Stimulated activated CD8-positive, alpha-beta memory T cell treated with anti-CD3 and anti-CD28 coated beads, Interleukin-15, amount 100 ng/mL, for 24 hours (primary cell): Measurements from ENCODE around the gene EEF1A1.

ENCODE experiments used
- DNase-seq: peaks from one replicate; pipeline ENCODE4 v3.0.0-alpha.2; 2020; ENCODE audit warnings: low read depth

Gene EEF1A1

DNA sequence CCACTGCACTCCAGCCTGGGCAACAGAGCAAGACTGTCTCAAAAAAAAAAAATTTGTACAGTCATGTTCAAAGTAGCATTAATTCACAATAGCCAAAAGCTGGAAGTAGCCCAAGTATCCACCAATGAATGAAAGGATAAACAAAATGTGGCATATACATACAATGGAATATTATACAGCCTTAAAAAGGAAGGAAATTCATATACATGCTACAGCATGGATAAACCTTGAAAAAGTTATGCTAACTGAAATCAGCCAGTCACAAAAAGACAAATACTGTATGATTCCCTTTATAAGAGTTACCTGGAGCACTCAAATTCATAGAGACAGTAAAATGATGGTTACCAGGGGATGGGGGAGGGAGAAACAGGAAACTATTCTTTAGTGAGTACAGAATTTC is 15.7 kb downstream of the EEF1A1 start:
- DNase-seq = no peak

DNA sequence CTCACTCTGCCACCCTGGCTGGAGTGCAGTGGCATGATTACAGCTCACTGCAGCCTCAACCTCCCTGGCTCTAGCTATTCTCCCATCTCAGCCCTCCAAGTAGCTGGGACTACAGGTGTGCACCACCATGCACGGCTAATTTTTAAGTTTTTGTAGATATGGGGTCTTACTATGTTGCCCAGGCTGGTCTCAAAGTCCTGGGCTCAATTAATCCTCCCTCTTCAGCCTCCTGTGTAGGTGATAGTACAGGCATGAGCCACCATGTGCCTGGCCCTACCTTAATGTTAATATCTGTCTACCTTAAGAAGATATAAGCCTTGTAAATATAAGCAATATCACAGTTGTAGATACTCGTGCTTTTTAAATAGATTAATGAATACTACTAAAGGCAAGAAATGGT is 16.7 kb downstream of the EEF1A1 start:
- DNase-seq = no peak

DNA sequence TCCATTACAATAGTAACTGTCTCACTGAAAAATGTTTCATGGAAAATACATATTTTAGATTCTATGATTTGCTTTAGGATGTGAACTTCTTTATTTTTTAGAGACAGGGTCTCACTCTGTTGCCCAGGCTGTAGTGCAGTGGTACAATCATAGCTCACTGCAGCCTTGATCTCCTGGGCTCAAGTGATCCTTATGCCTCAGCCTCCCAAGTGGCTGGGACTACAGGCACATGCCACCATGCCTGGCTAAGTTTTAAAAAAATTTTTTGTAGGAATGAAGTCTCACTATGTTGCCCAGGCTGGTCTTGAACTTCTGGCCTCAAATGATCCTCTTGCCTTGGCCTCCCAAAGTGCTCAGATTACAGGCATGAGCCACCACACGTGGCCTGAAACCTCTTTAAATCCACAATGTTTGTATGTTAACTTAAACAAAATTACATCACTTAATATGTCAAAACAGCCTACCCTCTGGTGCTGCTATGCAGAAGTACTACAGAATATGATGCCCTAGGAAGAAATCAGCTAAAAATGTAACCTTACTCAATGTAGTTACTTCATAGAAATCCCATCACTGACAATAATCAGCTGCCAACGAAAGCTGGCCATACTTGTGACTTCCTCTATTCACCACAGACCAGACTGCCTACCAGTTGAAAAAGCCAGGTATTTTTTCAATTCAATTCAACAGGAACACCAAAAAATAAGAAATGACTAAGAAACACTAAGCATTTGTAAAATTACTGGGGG is 17.6 kb downstream of the EEF1A1 start:
- no peak for DNase-seq

DNA sequence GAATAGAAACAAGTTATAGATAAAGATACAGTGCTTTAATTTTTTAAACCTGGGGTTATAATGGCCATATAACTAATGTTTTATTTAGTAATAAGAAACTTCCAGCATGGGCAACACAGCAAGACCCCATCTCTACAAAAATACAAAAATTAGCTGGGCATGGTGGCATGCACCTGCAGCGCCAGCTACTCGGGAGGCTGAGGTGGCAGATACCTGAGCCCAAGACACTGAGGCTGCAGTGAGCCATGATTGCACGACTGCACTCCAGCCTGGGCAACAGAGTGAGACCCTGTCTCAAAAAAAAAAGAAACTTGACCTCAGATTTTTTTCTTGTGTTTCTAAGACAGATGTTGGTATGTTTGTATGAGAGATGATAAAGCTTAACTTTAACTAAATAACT is 22.9 kb downstream of the EEF1A1 start:
- no peak for DNase-seq

DNA sequence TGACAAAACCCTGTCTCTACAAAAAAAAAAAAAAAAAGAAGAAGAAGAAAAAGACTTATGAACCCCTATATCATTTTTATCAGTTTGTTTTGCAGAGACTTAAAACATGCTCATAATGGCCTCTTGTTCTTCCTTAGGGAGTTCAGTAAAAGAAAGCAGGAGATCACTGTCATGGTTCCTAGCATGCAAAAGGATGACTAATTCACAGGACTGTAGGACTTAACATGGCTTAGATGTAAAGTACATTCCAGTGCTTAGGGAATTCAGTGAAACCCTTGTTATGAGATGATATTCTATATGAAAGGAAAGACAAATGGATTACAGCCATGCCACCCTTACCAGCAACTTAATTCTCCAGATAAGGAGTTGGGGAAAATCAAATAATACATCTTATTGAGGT is 29.5 kb downstream of the EEF1A1 start:
- DNase-seq = no peak

DNA sequence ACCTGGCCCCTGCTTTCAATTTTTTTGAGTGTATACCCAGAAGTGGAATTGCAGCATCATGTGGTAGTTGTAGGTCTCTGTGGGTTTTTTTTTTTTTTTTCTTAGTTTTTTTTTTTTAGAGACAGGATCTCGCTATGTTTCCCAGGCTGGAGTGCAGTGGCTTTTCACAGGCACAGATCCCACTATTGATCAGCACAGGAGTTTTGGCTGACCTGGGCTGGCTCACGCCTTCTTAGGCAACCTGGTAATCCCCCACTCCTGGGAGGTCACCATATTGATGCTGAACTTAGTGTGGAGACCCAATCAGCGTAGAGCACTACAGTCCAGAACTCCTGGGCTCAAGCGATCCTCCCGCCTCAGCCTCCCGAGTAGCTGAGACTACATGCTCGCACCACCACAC is 33.4 kb downstream of the EEF1A1 start:
- no peak for DNase-seq

DNA sequence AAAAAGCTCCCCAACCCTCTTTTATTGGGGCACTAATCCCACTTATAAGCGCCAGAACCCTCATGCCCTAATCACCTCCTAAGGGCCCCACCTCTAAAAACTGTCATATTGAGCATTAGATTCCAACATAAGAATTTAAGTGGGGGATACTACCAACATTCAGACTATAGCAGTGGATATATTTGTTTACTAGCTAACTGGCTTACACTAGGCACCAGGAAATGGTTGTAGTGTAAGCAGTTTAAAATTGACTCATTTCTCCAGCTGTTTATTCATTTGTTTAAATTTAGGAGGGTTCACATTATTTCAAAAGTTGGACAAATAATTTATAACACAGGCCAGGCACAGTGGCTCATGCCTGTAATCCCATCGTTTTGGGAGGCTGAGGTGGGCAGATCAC is 36.4 kb downstream of the EEF1A1 start:
- no peak for DNase-seq

DNA sequence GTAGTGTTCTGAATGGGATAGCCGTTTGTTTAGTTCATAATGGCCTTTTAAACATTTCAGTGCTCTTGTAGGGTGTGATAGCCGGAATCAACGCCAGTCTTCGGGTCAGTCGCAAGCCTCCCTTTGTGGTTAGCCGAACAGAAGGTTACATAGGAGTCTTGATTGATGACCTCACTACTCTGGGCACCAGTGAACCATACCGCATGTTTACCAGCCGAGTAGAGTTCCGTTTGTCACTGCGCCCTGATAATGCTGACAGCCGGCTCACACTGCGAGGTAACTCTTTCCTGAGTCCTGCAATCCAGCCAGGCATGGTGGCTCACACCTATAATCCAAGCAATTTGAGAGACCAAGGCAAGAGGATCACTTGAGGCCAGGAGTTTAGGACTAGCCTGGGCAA is 38.9 kb downstream of the EEF1A1 start:
- DNase-seq = no peak

DNA sequence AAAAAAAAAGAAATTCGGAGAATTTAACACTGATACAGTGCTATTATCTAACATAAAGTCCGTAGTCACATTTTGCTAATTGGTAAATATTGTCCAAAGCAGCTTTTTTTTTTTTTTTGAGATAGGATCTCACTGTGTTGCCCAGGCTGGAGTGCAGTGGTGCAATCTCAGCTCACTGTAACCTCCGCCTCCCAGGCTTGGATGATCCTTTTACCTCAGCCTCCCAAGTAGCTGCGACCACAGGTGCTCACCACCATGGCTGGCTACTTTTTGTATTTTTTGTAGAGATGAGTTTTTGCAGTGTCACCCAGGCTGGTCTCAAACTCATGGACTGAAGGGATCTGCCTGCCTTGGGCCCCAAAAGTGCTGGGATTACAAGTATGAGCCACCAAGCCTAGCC is 43.4 kb downstream of the EEF1A1 start:
- DNase-seq = no peak

DNA sequence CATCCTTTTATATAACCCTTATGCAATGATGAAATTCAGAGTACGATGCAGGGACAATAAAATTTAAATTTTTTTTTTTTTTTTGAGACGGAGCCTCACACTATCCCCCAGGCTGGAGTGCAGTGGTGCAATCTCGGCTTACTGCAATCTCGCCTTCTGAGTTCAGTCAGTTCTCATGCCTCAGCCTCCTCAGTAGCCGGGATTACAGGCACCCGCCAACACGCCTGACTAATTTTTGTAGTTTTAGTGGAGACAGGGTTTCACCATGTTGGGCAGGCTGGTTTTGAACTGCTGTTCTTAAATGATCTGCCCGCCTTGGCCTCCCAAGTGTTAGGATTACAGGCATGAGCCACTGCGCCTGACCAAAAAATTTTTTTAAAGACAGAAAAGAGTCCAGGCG is 44.1 kb downstream of the EEF1A1 start:
- DNase-seq = no peak

DNA sequence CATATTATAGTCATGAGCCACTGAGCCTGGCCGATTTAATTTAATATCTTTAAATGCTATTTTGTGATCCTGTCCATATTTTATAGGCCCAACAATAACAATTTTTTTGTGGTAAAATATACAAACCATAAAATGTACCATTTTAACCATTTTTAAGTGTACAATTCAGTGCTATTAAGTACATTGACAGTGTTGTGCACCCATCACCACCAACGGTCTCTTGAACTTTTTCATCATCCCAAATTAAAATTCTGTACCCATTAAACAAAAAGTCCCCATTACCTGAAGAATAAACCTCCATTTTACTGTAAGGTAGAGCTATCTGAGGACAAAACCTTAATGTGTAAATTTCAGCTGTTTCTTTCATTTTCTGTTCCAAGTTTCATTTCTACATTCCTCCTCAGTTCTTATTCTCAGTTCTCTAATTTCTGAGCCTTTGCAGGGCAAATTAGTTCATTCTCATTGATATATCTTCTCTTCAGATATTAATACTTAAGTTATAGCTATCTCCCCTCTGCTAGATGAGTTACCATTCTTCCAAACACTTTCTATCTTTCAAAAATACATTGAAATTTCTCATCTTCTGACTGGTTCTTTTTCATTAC is 49.0 kb downstream of the EEF1A1 start:
- DNase-seq = no peak
